ENCODE data around the gene SLC7A1.

Gene SLC7A1

DNA sequence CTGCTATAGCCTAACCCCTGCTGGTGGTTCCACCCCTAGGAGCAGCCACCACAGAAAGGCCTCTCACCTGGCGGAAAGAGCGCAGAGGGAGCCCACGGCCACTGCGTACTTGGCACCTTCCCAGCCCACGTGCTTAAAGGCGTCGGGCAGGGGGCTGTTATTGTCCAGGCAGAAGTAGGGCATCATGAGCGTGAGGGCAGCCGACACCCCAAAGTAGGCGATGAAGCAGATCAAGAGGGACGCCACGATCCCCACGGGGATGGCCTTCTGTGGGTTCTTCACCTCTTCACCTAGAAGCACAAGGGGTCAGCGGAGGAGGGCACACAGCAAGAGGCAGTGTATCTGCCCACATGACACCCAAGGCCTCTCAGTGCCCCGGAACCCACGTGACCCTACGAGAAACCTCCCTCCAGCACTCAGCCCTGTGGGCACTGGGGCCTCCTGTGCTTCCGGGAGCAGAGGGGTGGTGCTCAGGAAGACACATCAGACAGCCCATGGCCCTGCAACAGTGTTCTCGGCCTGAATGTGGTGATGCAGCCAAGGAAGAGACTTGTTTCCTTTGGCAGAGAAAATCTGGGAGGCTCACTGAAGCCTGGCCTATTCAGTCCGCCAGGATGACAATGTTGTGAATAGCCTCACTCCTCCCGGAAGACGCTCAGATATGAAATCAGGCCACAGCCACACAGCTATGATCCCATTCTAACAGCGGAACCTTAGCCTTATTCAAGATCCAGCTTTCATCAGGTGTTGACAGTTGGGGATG is 72.1 kb downstream of the SLC7A1 start:
- Histone ChIP-seq H3K27me3 (ENCODE audit: insufficient read depth, low read length) (no peaks in the 10 kb centered on the region), H3F3A (ENCODE audit: insufficient read depth, low read length) (no peaks in the 10 kb centered on the region), H4K20me1 (ENCODE audit: insufficient read depth, low read length) (no peaks in the 10 kb centered on the region), H3K36me3 (ENCODE audit: insufficient read depth, low read length) (peaks cover 88% of the 10 kb centered on the region), H2AFZ (ENCODE audit: low read length) (no peak overlapping the region), H3K4me2 (ENCODE audit: low read length) (no peak overlapping the region), H3K27ac (ENCODE audit: low read depth, low read length, poor library complexity, severe bottlenecking) (no peak overlapping the region), H3K9me2 (ENCODE audit: low read depth, low read length) (no peaks in the 10 kb centered on the region), H3K79me2 (ENCODE audit: insufficient read depth, low read length) (no peaks in the 10 kb centered on the region), H3K4me3 (ENCODE audit: low read depth, low read length, poor library complexity, severe bottlenecking) (no peak overlapping the region), H3K9me3 (ENCODE audit: low read length) (no peaks in the 10 kb centered on the region), H3K9ac (ENCODE audit: low read length) (no peak overlapping the region), H3K4me1 (ENCODE audit: insufficient read depth, low read length, severe bottlenecking) (no peaks in the 10 kb centered on the region)
- no peak for TF ChIP-seq EZH2 (IDR thresholded peaks at IDR 0.05; ENCODE audit: borderline replicate concordance, low read length)
- no peak for TF ChIP-seq CTCF (IDR thresholded peaks at IDR 0.05; ENCODE audit: low read length)

- no peak overlapping the region for H2AFZ ChIP-seq (ENCODE audit: low read length)
- no peak overlapping the region for H3K4me3 ChIP-seq (ENCODE audit: low read depth, low read length, poor library complexity, severe bottlenecking)
- no peak for TF ChIP-seq EZH2 (IDR thresholded peaks at IDR 0.05; ENCODE audit: borderline replicate concordance, low read length)
- TF ChIP-seq CTCF (IDR thresholded peaks at IDR 0.05; ENCODE audit: low read length): no peak
- H3K9me3 ChIP-seq (ENCODE audit: low read length): no peaks in the 10 kb centered on the region
- H3K27me3 ChIP-seq (ENCODE audit: insufficient read depth, low read length): no peaks in the 10 kb centered on the region
- no peaks in the 10 kb centered on the region for H3F3A ChIP-seq (ENCODE audit: insufficient read depth, low read length)
- H3K36me3 ChIP-seq (ENCODE audit: insufficient read depth, low read length): peaks cover 88% of the 10 kb centered on the region
- H3K9ac ChIP-seq (ENCODE audit: low read length): no peak overlapping the region
- no peak overlapping the region for H3K4me2 ChIP-seq (ENCODE audit: low read length)
- no peaks in the 10 kb centered on the region for H3K9me2 ChIP-seq (ENCODE audit: low read depth, low read length)
- H3K27ac ChIP-seq (ENCODE audit: low read depth, low read length, poor library complexity, severe bottlenecking): no peak overlapping the region
- H3K79me2 ChIP-seq (ENCODE audit: insufficient read depth, low read length): no peaks in the 10 kb centered on the region
- H4K20me1 ChIP-seq (ENCODE audit: insufficient read depth, low read length): no peaks in the 10 kb centered on the region
- H3K4me1 ChIP-seq (ENCODE audit: insufficient read depth, low read length, severe bottlenecking): no peaks in the 10 kb centered on the region
Observed at GRCh38 chr13:29522044-29522685, 73.3 kb downstream of the SLC7A1 start.

- no peaks in the 10 kb centered on the region for H3K79me2 ChIP-seq (ENCODE audit: insufficient read depth, low read length)
- H2AFZ ChIP-seq (ENCODE audit: low read length): no peak overlapping the region
- TF ChIP-seq CTCF (IDR thresholded peaks at IDR 0.05; ENCODE audit: low read length): no peak
- TF ChIP-seq EZH2 (IDR thresholded peaks at IDR 0.05; ENCODE audit: borderline replicate concordance, low read length): no peak
- H3K4me3 ChIP-seq (ENCODE audit: low read depth, low read length, poor library complexity, severe bottlenecking): no peak overlapping the region
- H3F3A ChIP-seq (ENCODE audit: insufficient read depth, low read length): no peaks in the 10 kb centered on the region
- no peaks in the 10 kb centered on the region for H4K20me1 ChIP-seq (ENCODE audit: insufficient read depth, low read length)
- H3K4me2 ChIP-seq (ENCODE audit: low read length): no peak overlapping the region
- H3K9me2 ChIP-seq (ENCODE audit: low read depth, low read length): no peaks in the 10 kb centered on the region
- no peaks in the 10 kb centered on the region for H3K27me3 ChIP-seq (ENCODE audit: insufficient read depth, low read length)
- no peak overlapping the region for H3K9ac ChIP-seq (ENCODE audit: low read length)
- H3K27ac ChIP-seq (ENCODE audit: low read depth, low read length, poor library complexity, severe bottlenecking): no peak overlapping the region
- H3K36me3 ChIP-seq (ENCODE audit: insufficient read depth, low read length): peaks cover 89% of the 10 kb centered on the region
- no peaks in the 10 kb centered on the region for H3K9me3 ChIP-seq (ENCODE audit: low read length)
- no peaks in the 10 kb centered on the region for H3K4me1 ChIP-seq (ENCODE audit: insufficient read depth, low read length, severe bottlenecking)
Observed at GRCh38 chr13:29521336-29521735, 74.2 kb downstream of the SLC7A1 start.
